NCI-H1105 treated with DMSO at 0.1 percent for 48 hours (cell line): ENCODE data around the gene EHBP1.
"Not testable (repeated sequence)": the region's sequence is repeated elsewhere in the genome, so short reads cannot be mapped to it uniquely, and the experiment has no call there.

Source experiments
- DNase-seq: peaks from one replicate; lab custom pipeline; 2025; lab: John Stamatoyannopoulos, UW

Gene EHBP1

DNA sequence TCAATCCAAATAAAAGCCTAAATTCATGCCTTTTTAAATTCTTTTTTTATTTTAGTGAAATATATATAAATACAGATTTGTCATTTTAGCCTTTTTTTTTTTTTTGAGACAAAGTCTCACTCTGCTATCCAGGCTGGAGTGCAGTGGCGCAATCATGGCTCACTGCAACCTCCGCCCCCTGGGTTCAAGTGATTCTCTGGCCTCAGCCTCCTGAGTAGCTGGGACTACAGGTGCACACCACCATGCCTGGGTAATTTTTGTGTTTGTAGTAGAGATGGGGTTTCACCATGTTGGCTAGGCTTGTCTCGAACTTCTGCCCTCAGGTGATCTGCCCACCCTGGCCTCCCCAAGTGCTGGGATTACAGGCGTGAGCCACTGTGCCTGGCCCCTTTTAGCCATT lies 368.9 kb downstream of the EHBP1 start:
- not testable (repeated sequence) for DNase-seq

DNA sequence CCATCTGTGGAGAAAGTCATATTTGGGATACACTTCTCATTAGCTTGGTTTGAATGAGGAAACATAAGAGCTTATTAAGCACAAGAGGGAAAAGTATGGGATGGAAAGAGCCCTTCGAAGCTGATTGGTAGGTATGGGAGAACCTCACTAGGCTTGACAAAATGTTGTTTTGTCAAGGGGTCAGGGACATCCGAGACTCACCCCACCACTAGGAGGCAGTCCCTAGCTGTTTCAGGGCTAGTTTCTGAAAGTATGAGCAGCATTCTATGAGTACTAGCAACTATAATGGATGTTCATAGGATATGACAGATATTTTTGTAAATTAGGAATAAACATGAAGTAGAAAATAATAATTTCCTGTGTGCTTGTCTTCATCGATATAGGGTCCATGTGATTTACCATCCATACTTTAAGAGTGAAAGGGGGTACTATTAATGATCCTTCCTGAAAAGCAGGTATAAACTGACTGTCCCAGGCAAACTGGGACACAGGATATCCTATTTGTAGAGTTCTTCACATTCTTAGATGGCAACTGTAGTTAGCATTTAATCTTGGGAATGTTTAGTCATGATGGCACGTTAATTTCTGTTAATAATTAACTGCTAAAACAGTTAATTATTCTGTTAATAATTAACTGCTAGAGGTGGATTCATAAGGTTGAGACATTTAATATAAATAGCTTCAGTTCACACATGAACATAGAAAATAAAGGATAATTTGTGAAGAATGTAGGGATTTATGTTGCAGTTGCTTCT lies 373.5 kb downstream of the EHBP1 start:
- DNase-seq: no peak

DNA sequence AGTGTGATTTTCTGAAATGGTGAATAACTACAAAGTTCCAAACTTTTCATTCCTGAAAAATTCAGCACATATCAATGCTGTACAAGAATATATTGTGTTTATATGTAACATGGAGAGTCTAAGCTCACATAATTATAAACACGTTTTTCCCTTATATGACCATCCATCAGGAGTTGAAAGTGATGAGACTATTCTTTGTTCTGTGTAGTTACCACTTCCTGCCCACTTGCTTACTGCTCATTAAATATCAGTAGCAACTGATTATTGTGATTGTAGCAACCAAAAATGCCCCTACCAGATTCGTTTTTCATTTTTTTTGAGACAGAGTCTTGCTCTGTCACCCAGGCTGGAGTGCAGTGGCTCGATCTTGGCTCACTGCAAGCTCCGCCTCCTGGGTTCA lies 375.9 kb downstream of the EHBP1 start:
- DNase-seq: no peak

DNA sequence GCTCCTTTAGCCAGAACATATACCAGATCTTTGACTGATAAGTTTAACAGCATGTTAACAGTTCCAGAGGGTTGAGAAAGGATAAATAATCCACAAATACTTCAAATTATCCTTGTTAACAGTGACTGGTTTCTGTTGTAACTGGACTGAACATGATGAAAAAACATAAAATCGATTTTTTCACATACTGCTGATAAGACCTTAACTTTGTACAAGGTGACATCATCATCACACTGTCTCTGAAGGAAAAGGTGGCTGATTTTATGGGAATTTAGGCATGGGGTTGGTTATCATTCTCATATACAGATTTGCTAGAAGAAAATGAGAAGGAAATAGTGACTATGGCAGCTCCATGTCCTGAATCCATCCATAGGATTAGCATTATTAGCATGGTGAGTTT lies 381.2 kb downstream of the EHBP1 start:
- no peak for DNase-seq

DNA sequence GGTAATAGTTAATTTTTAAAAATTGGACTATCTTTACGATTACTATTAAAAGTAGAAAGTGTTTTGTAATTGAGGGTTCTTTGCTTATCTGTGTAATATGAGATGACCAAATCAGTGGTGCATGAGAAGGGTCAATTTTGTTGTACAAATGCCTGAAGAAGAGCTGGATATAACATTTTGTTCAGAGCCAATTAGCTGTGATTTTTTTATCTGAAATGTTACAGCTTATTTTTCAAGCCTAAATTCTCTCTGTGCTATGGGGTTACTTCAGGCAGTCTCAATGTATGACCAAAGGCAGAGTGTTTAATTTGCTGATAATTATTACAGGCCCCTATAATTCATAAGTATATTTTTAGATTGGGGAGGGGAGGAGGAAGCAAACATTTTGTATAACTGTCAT lies 386.9 kb downstream of the EHBP1 start:
- no peak for DNase-seq

DNA sequence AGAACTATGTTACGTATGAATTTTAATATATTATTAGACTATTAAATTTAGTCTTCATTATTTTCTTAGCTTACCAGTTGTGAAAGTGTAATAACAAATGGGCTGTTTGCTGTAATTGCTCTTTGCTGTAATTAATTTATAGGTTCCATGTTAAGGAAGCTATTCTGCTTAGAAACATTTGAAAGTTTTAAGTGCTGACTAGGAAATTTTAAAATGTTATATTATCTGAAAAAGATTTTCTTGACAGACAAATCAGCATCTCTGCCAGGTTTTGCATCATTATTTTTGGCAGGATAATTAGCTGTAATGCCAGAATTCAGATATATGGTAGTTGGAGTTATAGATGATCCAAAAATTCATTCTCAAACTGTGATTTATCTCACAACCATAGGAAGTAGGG lies 387.3 kb downstream of the EHBP1 start:
- DNase-seq: no peak

DNA sequence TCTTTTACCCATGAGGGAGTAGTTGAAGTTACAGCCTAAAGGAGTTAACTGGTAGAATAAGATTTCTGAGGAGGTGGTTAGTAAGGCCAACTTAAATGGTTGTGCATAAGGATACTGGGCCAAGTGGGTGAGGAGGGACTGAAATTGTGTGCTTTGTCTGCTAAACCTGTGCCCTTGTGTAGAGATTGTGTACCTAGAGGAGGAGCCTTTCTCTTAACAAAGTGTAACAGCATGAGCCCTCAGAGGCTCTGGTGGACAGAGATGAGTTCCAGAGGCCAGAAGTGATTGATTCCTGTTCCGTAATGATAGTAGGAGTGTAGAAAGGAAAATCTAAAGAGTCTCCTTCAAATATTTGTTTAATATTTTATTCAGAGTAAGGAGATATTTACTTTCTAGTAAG lies 388.0 kb downstream of the EHBP1 start:
- DNase-seq: no peak
